K562 (cell line): ENCODE results near the gene MET. TPM values are rescaled to one million over a fixed set of nuclear protein-coding genes. Genes with fewer than 3 reads are reported as not detected.

Experiments used
- ATAC-seq: fragments of 200-7000 bp; cut with Tn5 transposase; 3 replicates; pipeline ENCODE4 v1.9.1; 2020; ENCODE audit warnings: moderate library complexity
- Bru-seq: library from RNA; stranded (reverse); fragments of 400-500 nt; gene quantifications from one replicate; lab custom pipeline; 2021; lab: Mats Ljungman, UMichigan
- BruChase-seq, 2 experiments: library from RNA; stranded (reverse); fragments of 400-500 nt; gene quantifications; one replicate each; lab custom pipeline; 2021; lab: Mats Ljungman, UMichigan
- BruUV-seq: library from RNA; stranded (reverse); fragments of 400-500 nt; replicated peaks from 2 replicates; lab custom pipeline; 2021; lab: Mats Ljungman, UMichigan
- CTCF ChIA-PET: fragments of 300-600 bp; formaldehyde crosslinking; extraction: SDS; loops from one replicate; lab custom pipeline; 2021; ENCODE audit warnings: low intra/inter-chr PET ratio; lab: Yijun Ruan, JAX
- POLR2A ChIA-PET: fragments of 300-600, 350-650 bp; sonication (Branson Sonifier 250); formaldehyde crosslinking; extraction: SDS; loops from one replicate; lab custom pipeline; 2021; ENCODE audit warnings: antibody characterized with exemption, inconsistent platforms; lab: Yijun Ruan, JAX
- DNase-seq, 4 experiments: peaks; one replicate each; pipeline versions ENCODE4 v3.0.0 to v3.0.0-alpha.2; 2011 to 2018; ENCODE audit warnings: low spot score in 3 of 4, mixed read lengths in 3 of 4; ENCODE audit errors: extremely low read depth in 1 of 4
- FAIRE-seq: peaks from 2 replicates; lab custom pipeline; 2011; peaks lifted over from hg19 to GRCh38; lab: Jason Lieb, UNC
- H2AFZ ChIP-seq: 2 replicates; pipeline ENCODE4 v1.6.0; 2011; ENCODE audit warnings: low read depth, low read length, control low read depth, inconsistent platforms
- H3K27ac ChIP-seq: fragments of 200-600 bp; 3 replicates; pipeline ENCODE4 v1.8.0; 2011; ENCODE audit warnings: low read depth, mild to moderate bottlenecking, control low read depth, inconsistent platforms, low read length, moderate library complexity, mixed read lengths; ENCODE audit errors: extremely low read depth
- H3K27me3 ChIP-seq, 2 experiments: fragments of 300-600 bp in 1 of 2; 2 replicates in 1 of 2; 3 replicates in 1 of 2; pipeline versions ENCODE4 v1.6.0 to v1.8.0; 2011; ENCODE audit warnings: inconsistent platforms in 2 of 2, low read length in 2 of 2, mild to moderate bottlenecking in 1 of 2, mixed read lengths in 1 of 2, moderate library complexity in 1 of 2; ENCODE audit not compliant: control insufficient read depth in 2 of 2, insufficient read depth in 2 of 2
- H3K36me3 ChIP-seq: fragments of 300-600 bp; 3 replicates; pipeline ENCODE4 v1.8.0; 2011; ENCODE audit warnings: mild to moderate bottlenecking, low read length, inconsistent platforms; ENCODE audit not compliant: control insufficient read depth, insufficient read depth
- H3K4me1 ChIP-seq, 2 experiments: fragments of 200-600 bp in 1 of 2; replicated peaks in 1 of 2; 2 replicates in 1 of 2; 3 replicates in 1 of 2; pipeline versions ENCODE4 v1.5.1 to v1.8.0; 2011; ENCODE audit warnings: inconsistent platforms in 2 of 2, low read length in 2 of 2, mild to moderate bottlenecking in 1 of 2, mixed read lengths in 1 of 2, moderate library complexity in 1 of 2; ENCODE audit not compliant: control insufficient read depth in 2 of 2, insufficient read depth in 2 of 2
- H3K4me2 ChIP-seq: 2 replicates; pipeline ENCODE4 v1.6.1; 2011; ENCODE audit warnings: low read length, control low read depth, inconsistent platforms, mixed read lengths; ENCODE audit not compliant: insufficient read depth
- H3K4me3 ChIP-seq: fragments of 200-600 bp; sonication (generic), shearing (Covaris generic); 2 replicates; pipeline ENCODE4 v1.5.1; 2016; ENCODE audit warnings: control low read depth, inconsistent platforms
- H3K79me2 ChIP-seq: fragments of 200-600 bp; 3 replicates; pipeline ENCODE4 v1.8.0; 2011; ENCODE audit warnings: low read length, inconsistent platforms; ENCODE audit not compliant: control insufficient read depth, insufficient read depth
- H3K9ac ChIP-seq, 2 experiments: 2 replicates each; pipeline versions ENCODE4 v1.6.0 to v1.6.1; 2011; ENCODE audit warnings: low read depth in 2 of 2, low read length in 2 of 2, control low read depth in 1 of 2, inconsistent platforms in 1 of 2, mild to moderate bottlenecking in 1 of 2, mixed read lengths in 1 of 2; ENCODE audit not compliant: insufficient read depth in 1 of 2
- H3K9me1 ChIP-seq: one replicate; pipeline ENCODE4 v1.6.0; 2011; ENCODE audit warnings: inconsistent platforms, mild to moderate bottlenecking, low read length, moderate library complexity; ENCODE audit not compliant: control insufficient read depth, insufficient read depth
- H3K9me3 ChIP-seq: replicated peaks from 2 replicates; pipeline ENCODE4 v1.5.1; 2011; ENCODE audit warnings: low read depth, low read length, inconsistent platforms; ENCODE audit not compliant: control insufficient read depth, insufficient read depth
- H4K20me1 ChIP-seq: replicated peaks from 2 replicates; pipeline ENCODE4 v1.6.1; 2011; ENCODE audit warnings: low read length, inconsistent platforms, mixed read lengths; ENCODE audit not compliant: control insufficient read depth, insufficient read depth
- EGR1 ChIP-seq: fragments of 450-650 bp; conservative IDR thresholded peaks from 2 replicates; pipeline ENCODE4 v1.6.1; 2017; ENCODE audit warnings: mild to moderate bottlenecking
- ETS2 ChIP-seq: IDR thresholded peaks from 2 replicates; pipeline ENCODE4 v1.6.1; 2016; ENCODE audit warnings: borderline replicate concordance, missing genetic modification characterization, mild to moderate bottlenecking, moderate library complexity, missing compliant biosample characterization; ENCODE audit not compliant: poor library complexity, severe bottlenecking
- HDAC6 ChIP-seq: IDR thresholded peaks from 2 replicates; pipeline ENCODE4 v1.6.1; 2012; ENCODE audit warnings: low read depth, mild to moderate bottlenecking, control low read depth, inconsistent platforms, low read length, moderate library complexity
- MAZ ChIP-seq, 2 experiments: fragments of 450-650 bp in 1 of 2; sonication (generic) in 1 of 2; formaldehyde crosslinking; IDR thresholded peaks in 1 of 2; conservative IDR thresholded peaks in 1 of 2; 2 replicates each; pipeline versions ENCODE4 v1.4.0 to v1.5.0; 2020; ENCODE audit warnings: mild to moderate bottlenecking in 1 of 2, missing genetic modification reagents in 1 of 2
- MECOM ChIP-seq: fragments of 250-450 bp; sonication (Bioruptor Pico); IDR thresholded peaks from 2 replicates; pipeline ENCODE4 v1.8.0; 2022; ENCODE audit warnings: inconsistent platforms
- NELFE ChIP-seq: IDR thresholded peaks from 2 replicates; pipeline ENCODE4 v1.6.1; 2011; ENCODE audit warnings: mild to moderate bottlenecking; ENCODE audit not compliant: insufficient read depth, insufficient read length
- PHB2 ChIP-seq: fragments of 450-650 bp; IDR thresholded peaks from 2 replicates; pipeline ENCODE4 v1.6.1; 2017; ENCODE audit warnings: low read depth
- ZBTB34 ChIP-seq: fragments of 250-450 bp; sonication (Bioruptor Pico); IDR thresholded peaks from 2 replicates; pipeline ENCODE4 v1.8.0; 2021; ENCODE audit warnings: mild to moderate bottlenecking, moderate library complexity
- ZBTB43 ChIP-seq: sonication (generic); formaldehyde crosslinking; IDR thresholded peaks from 2 replicates; pipeline ENCODE4 v1.8.0; 2023; ENCODE audit warnings: mild to moderate bottlenecking, missing genetic modification reagents
- WGBS: fragments of 100-300 bp; shearing (Covaris generic); methylation state at CpG from one replicate; pipeline ENCODE4 v1.1.6; 2016; ENCODE audit warnings: low coverage, mixed read lengths; ENCODE audit not compliant: insufficient coverage; ENCODE audit errors: missing lambda C conversion rate; 5-methylcytosine and 5-hydroxymethylcytosine counted together
- in situ Hi-C: fragments of 300-500 bp; cut with MboI; formaldehyde crosslinking; loops from 4 replicates; pipeline ENCODE4 v1.15.0; 2018; ENCODE audit warnings: inconsistent platforms, mixed read lengths
- intact Hi-C: fragments of 100-400 bp; cut with micrococcal nuclease; formaldehyde crosslinking; loops from 2 replicates; pipeline ENCODE4 v1.14.2; 2022
- long read RNA-seq, 3 experiments: library from polyadenylated mRNA in 2 of 3; library from RNA in 1 of 3; unstranded in 2 of 3; stranded (forward) in 1 of 3; transcript quantifications; one replicate each; pipeline ENCODE4 v2.0.0, GENCODE V29; 2019 to 2022
- polyA minus RNA-seq, 3 experiments: library from RNA; depleted of rRNA, polyadenylated mRNA; stranded (reverse); fragments of >200 nt; gene quantifications; 2 replicates each; pipeline ENCODE4 v1.2.3, GENCODE V29; 2011
- polyA plus RNA-seq, 8 experiments: library from polyadenylated mRNA; depleted of rRNA in 4 of 8; stranded (reverse) in 5 of 8; unstranded in 3 of 8; fragments of >200 nt; fragmentation: Nextera tagmentation in 2 of 8; fragmentation: Illumina TruSeq in 1 of 8; extraction: Ambion mirVana in 2 of 8; extraction: Trizol in 1 of 8; gene quantifications; 2 replicates each; pipeline versions ENCODE4 v1.2.1 to v1.2.3, GENCODE V29; 2011 to 2014; ENCODE audit warnings: inconsistent platforms in 1 of 8, missing spikeins in 1 of 8
- total RNA-seq, 7 experiments: library from RNA; depleted of rRNA in 6 of 7; stranded (reverse); fragments of >200 nt in 6 of 7; fragmentation: Illumina TruSeq in 2 of 7; extraction: Trizol in 2 of 7; gene quantifications; 2 replicates each; pipeline versions ENCODE4 v1.2.1 to v1.2.3, GENCODE V29; 2011 to 2021; ENCODE audit warnings: low replicate concordance in 1 of 7

MET gene
- total RNA-seq (2011; cell fraction: chromatin; rRNA removed; ENCODE audit: low replicate concordance), result 0.97 and 1.1 TPM in 2 replicates
- total RNA-seq (2011; cell fraction: nucleolus; rRNA removed), result 0.66 and 0.83 TPM in 2 replicates
- 1.3 and 1.9 TPM in 2 replicates for total RNA-seq (2011; cell fraction: nucleoplasm; rRNA removed)
- 0.86 and 1.5 TPM in 2 replicates for total RNA-seq (2014; rRNA removed)
- 0.70 and 0.84 TPM in 2 replicates for total RNA-seq (2014; rRNA removed; fragmentation: Illumina TruSeq; extraction: Trizol)
- 0.83 and 1.1 TPM in 2 replicates for total RNA-seq (2015; rRNA removed; fragmentation: Illumina TruSeq; extraction: Trizol)
- total RNA-seq (2021), result 0.65 and 1.2 TPM in 2 replicates
- 0.22 and 2.4 TPM in 2 replicates for polyA plus RNA-seq (2011; rRNA removed)
- polyA plus RNA-seq (2011; cell fraction: cytosol; rRNA removed), result 0.21 and 0.69 TPM in 2 replicates
- 0.48 and 0.97 TPM in 2 replicates for polyA plus RNA-seq (2011; cell fraction: nucleus; rRNA removed)
- polyA plus RNA-seq (2012), result 1.5 and 2.0 TPM in 2 replicates
- 1.1 and 1.3 TPM in 2 replicates for polyA plus RNA-seq (2014; fragmentation: Illumina TruSeq; extraction: Trizol)
- polyA plus RNA-seq (2014; fragmentation: Nextera tagmentation; extraction: Ambion mirVana), result 1 to 10 TPM; 1.3 to 1.5 TPM
- polyA plus RNA-seq (2014; rRNA removed), result 0.47 and 0.90 TPM in 2 replicates
- 0.90 and 2.0 TPM in 2 replicates for polyA minus RNA-seq (2011; rRNA and poly(A)+ RNA removed)
- polyA minus RNA-seq (2011; cell fraction: cytosol; rRNA and poly(A)+ RNA removed), result 1.0 and 1.3 TPM in 2 replicates
- 1.3 and 2.2 TPM in 2 replicates for polyA minus RNA-seq (2011; cell fraction: nucleus; rRNA and poly(A)+ RNA removed)
- percentile 31 among the genes with signal in this experiment for Bru-seq, nascent RNA
- percentile 38 among the genes with signal in this experiment for BruChase-seq, experiment 1, labeled RNA remaining after a 2-hour chase
- percentile 35 among the genes with signal in this experiment for BruChase-seq, experiment 2, labeled RNA remaining after a 6-hour chase
- long read RNA-seq, experiment 1, partial matches to known transcripts, result 0 of 1 reads
- long read RNA-seq, experiment 1, other reads (novel, unspliced or antisense), result 1 of 1 reads
- long read RNA-seq, experiment 2, result 0 reads
- long read RNA-seq, experiment 3, result 0 reads

GRCh38 chr7:116671681-116672595, at the start of gene MET:
TSS of gene MET (plus strand) at chr7:116672196. CDS start at chr7:116699085, 26,889 bp downstream.
- DNase-seq (peak; percentile 42 to 80 (median 62)), ATAC-seq (peak; percentile 98), FAIRE-seq (no peak)
- intact Hi-C loops (loop anchor here (1.0 kb wide), 1 partner anchor 137 kb away; no protein-coding TSS in a partner anchor), in situ Hi-C loops (no loop called here)
- peak within 1 kb of the TSS; percentile 1; the same call in 1 of the 2 replicates for H3K4me3 ChIP-seq
- peaks cover 0 to 11% of the 10 kb centered on the region in 2 experiments; a peak in 2 of 5 replicates for H3K4me1 ChIP-seq
- POLR2A ChIA-PET, result interaction anchor here (1.2 kb wide), 1 partner anchor 10 kb away, joined by 3 read pairs; no protein-coding TSS in a partner anchor
- no peaks in the 10 kb centered on the region for H3K9me1 ChIP-seq
- H3K79me2 ChIP-seq, result no peaks in the 10 kb centered on the region
- H3K27me3 ChIP-seq, result peaks cover 16 to 28% of the 10 kb centered on the region in 2 experiments
- H3K9me3 ChIP-seq, result no peaks in the 10 kb centered on the region
- peak within 1 kb of the TSS; percentile 57 for H2AFZ ChIP-seq
- CTCF ChIA-PET, result interaction anchor here (0.7 to 2.6 kb wide), 4 partner anchors 130 to 552 kb away, joined by 3 to 32 read pairs (median 11); no protein-coding TSS in a partner anchor
- 13% methylated on average over 82 of the region's 101 CpGs for WGBS
- no peaks in the 10 kb centered on the region for H3K36me3 ChIP-seq
- no peak within 1 kb of the TSS for H3K27ac ChIP-seq
- peak within 1 kb of the TSS; percentile 67 for H3K4me2 ChIP-seq
- BruUV-seq, result no TSS peak
- H4K20me1 ChIP-seq, result no peaks in the 10 kb centered on the region
- peak within 1 kb of the TSS in 1 of 2 experiments; percentile 71; a peak in 2 of 4 replicates for H3K9ac ChIP-seq
- no peak for TF ChIP-seq ZBTB34 (CRISPR knock-in tag)
- TF ChIP-seq ETS2 (tag), result no peak
- TF ChIP-seq HDAC6, result no peak
- peak; percentile 63; the same call in 1 of the 2 replicates for TF ChIP-seq EGR1
- TF ChIP-seq MAZ (CRISPR knock-in tag; conservative IDR thresholded peaks at IDR 0.05 in 1 of 2, IDR thresholded peaks at IDR 0.05 in 1 of 2), result peak; percentile 70 to 83; a peak in 2 of 4 replicates
- no peak for TF ChIP-seq PHB2
- TF ChIP-seq MECOM (CRISPR knock-in tag), result no peak
- no peak for TF ChIP-seq ZBTB43 (CRISPR knock-in tag)
- no peak for TF ChIP-seq NELFE
